GM12878 (cell line): ENCODE data around the gene SPOP. TPM values are rescaled to one million over a fixed set of nuclear protein-coding genes. Genes with fewer than 3 reads are reported as not detected.

Source experiments
- CBX3 ChIP-seq: fragments of 200-600 bp; sonication (generic); IDR thresholded peaks from 2 replicates; pipeline ENCODE4 v1.6.1; 2016; ENCODE audit warnings: low read depth, borderline replicate concordance
- DPF2 ChIP-seq: fragments of 450-650 bp; IDR thresholded peaks from 2 replicates; pipeline ENCODE4 v1.6.1; 2017; ENCODE audit warnings: mild to moderate bottlenecking
- ETV6 ChIP-seq, 2 experiments: fragments of 450-650 bp in 1 of 2; IDR thresholded peaks in 1 of 2; conservative IDR thresholded peaks in 1 of 2; 2 replicates each; pipeline ENCODE4 v1.6.1; 2014; ENCODE audit warnings: antibody characterized with exemption in 1 of 2, borderline replicate concordance in 1 of 2, low read depth in 1 of 2, mild to moderate bottlenecking in 1 of 2, moderate library complexity in 1 of 2
- HDAC6 ChIP-seq: fragments of 200-600 bp; sonication (generic); IDR thresholded peaks from one replicate; pipeline ENCODE4 v1.8.0; 2017; ENCODE audit warnings: antibody characterized with exemption; ENCODE audit not compliant: unreplicated experiment
- KAT2A ChIP-seq: conservative IDR thresholded peaks from 2 replicates; pipeline ENCODE4 v1.6.1; 2011; ENCODE audit warnings: low read depth, low read length; ENCODE audit not compliant: control insufficient read depth
- NR2C1 ChIP-seq: fragments of 450-650 bp; IDR thresholded peaks from 2 replicates; pipeline ENCODE4 v1.6.1; 2017; ENCODE audit warnings: antibody characterized with exemption, mild to moderate bottlenecking, moderate library complexity
- NR2C2 ChIP-seq: IDR thresholded peaks from 2 replicates; pipeline ENCODE4 v1.6.1; 2011; ENCODE audit warnings: borderline replicate concordance, low read depth; ENCODE audit not compliant: control insufficient read depth, insufficient read length
- NRF1 ChIP-seq: conservative IDR thresholded peaks from 2 replicates; pipeline ENCODE4 v1.6.1; 2011; ENCODE audit warnings: mild to moderate bottlenecking, low read depth, low read length, improper control_type of control experiment
- SMARCA5 ChIP-seq: fragments of 450-650 bp; IDR thresholded peaks from 2 replicates; pipeline ENCODE4 v1.6.1; 2017; ENCODE audit warnings: mild to moderate bottlenecking
- SREBF1 ChIP-seq: IDR thresholded peaks from 2 replicates; pipeline ENCODE4 v1.6.1; 2012; ENCODE audit warnings: mild to moderate bottlenecking, low read length
- WRNIP1 ChIP-seq: IDR thresholded peaks from 2 replicates; pipeline ENCODE4 v1.6.1; 2011; ENCODE audit warnings: low read depth, low read length, improper control_type of control experiment, borderline replicate concordance
- ZNF384 ChIP-seq: IDR thresholded peaks from 2 replicates; pipeline ENCODE4 v1.6.1; 2012; ENCODE audit warnings: low read depth, mild to moderate bottlenecking, low read length, improper control_type of control experiment, borderline replicate concordance
- ZNF622 ChIP-seq: fragments of 450-650 bp; IDR thresholded peaks from 2 replicates; pipeline ENCODE4 v1.6.1; 2017; ENCODE audit warnings: mild to moderate bottlenecking, inconsistent platforms
- polyA plus RNA-seq, 11 experiments: library from polyadenylated mRNA; depleted of rRNA in 4 of 11; unstranded in 6 of 11; stranded (reverse) in 5 of 11; fragments of >200 nt; fragmentation: Nextera tagmentation in 4 of 11; fragmentation: Illumina TruSeq in 1 of 11; extraction: Ambion mirVana in 4 of 11; extraction: Trizol in 1 of 11; gene quantifications; 1 replicate in 1 of 11; 2 replicates in 10 of 11; pipeline versions ENCODE4 v1.2.1 to v1.2.3, GENCODE V29; 2011 to 2016; ENCODE audit warnings: inconsistent platforms in 2 of 11, missing spikeins in 2 of 11, low read depth in 1 of 11
- total RNA-seq, 4 experiments: library from RNA; depleted of rRNA in 3 of 4; stranded (reverse); fragments of >200 nt in 3 of 4; fragmentation: Illumina TruSeq in 1 of 4; extraction: Trizol in 1 of 4; gene quantifications; 2 replicates each; pipeline versions ENCODE4 v1.2.1 to v1.2.3, GENCODE V29; 2013 to 2021
- TF ChIP-seq, protein P1 (sequence below): IDR thresholded peaks from 2 replicates; pipeline ENCODE4 v1.6.1; 2011; ENCODE audit warnings: mild to moderate bottlenecking, low read depth, low read length, moderate library complexity; ENCODE audit not compliant: insufficient replicate concordance
- TF ChIP-seq, protein P2 (sequence below): IDR thresholded peaks from 2 replicates; pipeline ENCODE4 v1.6.1; 2012; ENCODE audit warnings: low read length, inconsistent platforms
- TF ChIP-seq, protein P3 (sequence below): fragments of 450-650 bp; IDR thresholded peaks from 2 replicates; pipeline ENCODE4 v1.6.1; 2016; ENCODE audit warnings: mild to moderate bottlenecking
- TF ChIP-seq, protein P4 (sequence below): IDR thresholded peaks from 2 replicates; pipeline ENCODE4 v1.6.1; 2012; ENCODE audit warnings: improper control_type of control experiment, low read depth, low read length; ENCODE audit not compliant: insufficient replicate concordance
- TF ChIP-seq, protein P5 (sequence below): fragments of 450-650 bp; IDR thresholded peaks from 2 replicates; pipeline ENCODE4 v1.6.1; 2016; ENCODE audit warnings: mild to moderate bottlenecking

Gene SPOP
- total and polyA plus RNA-seq, 10 of the 15 experiments (the other 5 are each of a cell fraction or from before 2014, with no cell fraction given), result 35.1 to 80.4 (median 44.7) TPM

DNA sequence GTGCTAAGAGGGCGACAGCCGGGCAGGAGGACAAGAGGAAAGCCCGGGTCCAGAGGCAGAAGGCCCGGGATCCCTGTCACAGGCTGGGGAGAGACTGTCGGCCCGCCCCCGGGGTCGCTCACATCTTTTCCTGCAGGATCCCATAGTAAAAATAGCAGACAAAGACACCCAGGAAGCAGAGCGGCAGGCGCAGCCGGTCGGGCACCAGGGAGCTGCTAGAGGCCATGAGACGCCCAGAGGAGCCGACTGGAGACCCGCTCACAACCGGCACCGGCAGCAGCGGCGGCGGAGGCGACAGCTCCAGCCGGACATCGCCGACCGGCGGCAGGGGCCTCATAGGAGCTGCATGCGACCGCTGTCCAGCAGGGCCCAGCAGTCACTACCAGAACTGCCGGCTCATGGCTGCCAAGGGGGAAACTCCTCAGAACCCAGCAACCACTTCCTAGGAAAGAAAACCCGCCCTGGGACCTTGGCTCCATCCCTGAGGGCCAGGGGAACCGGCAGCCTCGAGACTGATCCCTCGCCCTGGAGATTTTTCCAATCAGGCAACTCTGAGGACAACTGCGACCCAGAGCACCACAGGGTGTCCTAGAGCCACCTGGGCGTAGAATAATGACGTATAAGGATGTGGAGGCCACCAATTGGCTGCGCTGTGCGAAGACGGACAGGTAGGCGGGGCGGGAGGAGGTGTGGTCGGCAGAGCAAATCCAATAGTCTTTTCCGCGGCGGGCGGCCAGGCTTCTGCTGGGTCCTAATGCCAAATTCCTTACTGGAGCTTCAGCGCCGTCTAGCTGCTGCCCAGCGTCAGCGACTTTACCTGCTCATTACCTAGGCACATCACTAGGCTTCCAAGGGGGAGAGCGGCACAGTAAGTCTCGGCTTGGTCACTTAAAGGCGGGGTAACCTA, 30.0 kb upstream of the SPOP start, which contains the start of gene SLC35B1 (continued):
- TF ChIP-seq, protein P1, sequence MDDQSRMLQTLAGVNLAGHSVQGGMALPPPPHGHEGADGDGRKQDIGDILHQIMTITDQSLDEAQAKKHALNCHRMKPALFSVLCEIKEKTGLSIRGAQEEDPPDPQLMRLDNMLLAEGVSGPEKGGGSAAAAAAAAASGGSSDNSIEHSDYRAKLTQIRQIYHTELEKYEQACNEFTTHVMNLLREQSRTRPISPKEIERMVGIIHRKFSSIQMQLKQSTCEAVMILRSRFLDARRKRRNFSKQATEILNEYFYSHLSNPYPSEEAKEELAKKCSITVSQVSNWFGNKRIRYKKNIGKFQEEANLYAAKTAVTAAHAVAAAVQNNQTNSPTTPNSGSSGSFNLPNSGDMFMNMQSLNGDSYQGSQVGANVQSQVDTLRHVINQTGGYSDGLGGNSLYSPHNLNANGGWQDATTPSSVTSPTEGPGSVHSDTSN, result peak; percentile 92
- TF ChIP-seq WRNIP1 (no peak), KAT2A (no peak), HDAC6 (peak; percentile 90), NR2C1 (peak; percentile 49; the same call in 1 of the 2 replicates), NRF1 (no peak), ZNF384 (no peak), SREBF1 (0 out of 2 replicates have a peak, but pooled peaks have one; percentile 41), SMARCA5 (peak; percentile 97), NR2C2 (no peak), ETV6 (conservative IDR thresholded peaks at IDR 0.05 in 1 of 2, IDR thresholded peaks at IDR 0.05 in 1 of 2; ENCODE audit: borderline replicate concordance in 1 of 2, low read depth in 1 of 2) (peak in 1 of 2 experiments; percentile 24; a peak in 1 of 4 replicates), CBX3 (no peak), DPF2 (peak; percentile 70), ZNF622 (no peak)
- TF ChIP-seq, protein P2, sequence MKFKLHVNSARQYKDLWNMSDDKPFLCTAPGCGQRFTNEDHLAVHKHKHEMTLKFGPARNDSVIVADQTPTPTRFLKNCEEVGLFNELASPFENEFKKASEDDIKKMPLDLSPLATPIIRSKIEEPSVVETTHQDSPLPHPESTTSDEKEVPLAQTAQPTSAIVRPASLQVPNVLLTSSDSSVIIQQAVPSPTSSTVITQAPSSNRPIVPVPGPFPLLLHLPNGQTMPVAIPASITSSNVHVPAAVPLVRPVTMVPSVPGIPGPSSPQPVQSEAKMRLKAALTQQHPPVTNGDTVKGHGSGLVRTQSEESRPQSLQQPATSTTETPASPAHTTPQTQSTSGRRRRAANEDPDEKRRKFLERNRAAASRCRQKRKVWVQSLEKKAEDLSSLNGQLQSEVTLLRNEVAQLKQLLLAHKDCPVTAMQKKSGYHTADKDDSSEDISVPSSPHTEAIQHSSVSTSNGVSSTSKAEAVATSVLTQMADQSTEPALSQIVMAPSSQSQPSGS, result no peak
- TF ChIP-seq, protein P3, sequence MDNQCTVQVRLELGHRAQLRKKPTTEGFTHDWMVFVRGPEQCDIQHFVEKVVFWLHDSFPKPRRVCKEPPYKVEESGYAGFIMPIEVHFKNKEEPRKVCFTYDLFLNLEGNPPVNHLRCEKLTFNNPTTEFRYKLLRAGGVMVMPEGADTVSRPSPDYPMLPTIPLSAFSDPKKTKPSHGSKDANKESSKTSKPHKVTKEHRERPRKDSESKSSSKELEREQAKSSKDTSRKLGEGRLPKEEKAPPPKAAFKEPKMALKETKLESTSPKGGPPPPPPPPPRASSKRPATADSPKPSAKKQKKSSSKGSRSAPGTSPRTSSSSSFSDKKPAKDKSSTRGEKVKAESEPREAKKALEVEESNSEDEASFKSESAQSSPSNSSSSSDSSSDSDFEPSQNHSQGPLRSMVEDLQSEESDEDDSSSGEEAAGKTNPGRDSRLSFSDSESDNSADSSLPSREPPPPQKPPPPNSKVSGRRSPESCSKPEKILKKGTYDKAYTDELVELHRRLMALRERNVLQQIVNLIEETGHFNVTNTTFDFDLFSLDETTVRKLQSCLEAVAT, result peak; percentile 81
- TF ChIP-seq, protein P4, sequence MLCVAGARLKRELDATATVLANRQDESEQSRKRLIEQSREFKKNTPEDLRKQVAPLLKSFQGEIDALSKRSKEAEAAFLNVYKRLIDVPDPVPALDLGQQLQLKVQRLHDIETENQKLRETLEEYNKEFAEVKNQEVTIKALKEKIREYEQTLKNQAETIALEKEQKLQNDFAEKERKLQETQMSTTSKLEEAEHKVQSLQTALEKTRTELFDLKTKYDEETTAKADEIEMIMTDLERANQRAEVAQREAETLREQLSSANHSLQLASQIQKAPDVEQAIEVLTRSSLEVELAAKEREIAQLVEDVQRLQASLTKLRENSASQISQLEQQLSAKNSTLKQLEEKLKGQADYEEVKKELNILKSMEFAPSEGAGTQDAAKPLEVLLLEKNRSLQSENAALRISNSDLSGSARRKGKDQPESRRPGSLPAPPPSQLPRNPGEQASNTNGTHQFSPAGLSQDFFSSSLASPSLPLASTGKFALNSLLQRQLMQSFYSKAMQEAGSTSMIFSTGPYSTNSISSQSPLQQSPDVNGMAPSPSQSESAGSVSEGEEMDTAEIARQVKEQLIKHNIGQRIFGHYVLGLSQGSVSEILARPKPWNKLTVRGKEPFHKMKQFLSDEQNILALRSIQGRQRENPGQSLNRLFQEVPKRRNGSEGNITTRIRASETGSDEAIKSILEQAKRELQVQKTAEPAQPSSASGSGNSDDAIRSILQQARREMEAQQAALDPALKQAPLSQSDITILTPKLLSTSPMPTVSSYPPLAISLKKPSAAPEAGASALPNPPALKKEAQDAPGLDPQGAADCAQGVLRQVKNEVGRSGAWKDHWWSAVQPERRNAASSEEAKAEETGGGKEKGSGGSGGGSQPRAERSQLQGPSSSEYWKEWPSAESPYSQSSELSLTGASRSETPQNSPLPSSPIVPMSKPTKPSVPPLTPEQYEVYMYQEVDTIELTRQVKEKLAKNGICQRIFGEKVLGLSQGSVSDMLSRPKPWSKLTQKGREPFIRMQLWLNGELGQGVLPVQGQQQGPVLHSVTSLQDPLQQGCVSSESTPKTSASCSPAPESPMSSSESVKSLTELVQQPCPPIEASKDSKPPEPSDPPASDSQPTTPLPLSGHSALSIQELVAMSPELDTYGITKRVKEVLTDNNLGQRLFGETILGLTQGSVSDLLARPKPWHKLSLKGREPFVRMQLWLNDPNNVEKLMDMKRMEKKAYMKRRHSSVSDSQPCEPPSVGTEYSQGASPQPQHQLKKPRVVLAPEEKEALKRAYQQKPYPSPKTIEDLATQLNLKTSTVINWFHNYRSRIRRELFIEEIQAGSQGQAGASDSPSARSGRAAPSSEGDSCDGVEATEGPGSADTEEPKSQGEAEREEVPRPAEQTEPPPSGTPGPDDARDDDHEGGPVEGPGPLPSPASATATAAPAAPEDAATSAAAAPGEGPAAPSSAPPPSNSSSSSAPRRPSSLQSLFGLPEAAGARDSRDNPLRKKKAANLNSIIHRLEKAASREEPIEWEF, result no peak
- TF ChIP-seq, protein P5, sequence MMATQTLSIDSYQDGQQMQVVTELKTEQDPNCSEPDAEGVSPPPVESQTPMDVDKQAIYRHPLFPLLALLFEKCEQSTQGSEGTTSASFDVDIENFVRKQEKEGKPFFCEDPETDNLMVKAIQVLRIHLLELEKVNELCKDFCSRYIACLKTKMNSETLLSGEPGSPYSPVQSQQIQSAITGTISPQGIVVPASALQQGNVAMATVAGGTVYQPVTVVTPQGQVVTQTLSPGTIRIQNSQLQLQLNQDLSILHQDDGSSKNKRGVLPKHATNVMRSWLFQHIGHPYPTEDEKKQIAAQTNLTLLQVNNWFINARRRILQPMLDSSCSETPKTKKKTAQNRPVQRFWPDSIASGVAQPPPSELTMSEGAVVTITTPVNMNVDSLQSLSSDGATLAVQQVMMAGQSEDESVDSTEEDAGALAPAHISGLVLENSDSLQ, result peak; percentile 97
